Stimulated activated CD8-positive, alpha-beta memory T cell treated with anti-CD3 and anti-CD28 coated beads, Interleukin-4, amount 100 ng/mL, for 4 hours (primary cell): ENCODE measurements around the gene SENP7.
"Not testable (repeated sequence)": the region's sequence is repeated elsewhere in the genome, so short reads cannot be mapped to it uniquely, and the experiment has no call there.

Experiments used
- DNase-seq, 2 donors: peaks; one replicate each; pipeline ENCODE4 v3.0.0-alpha.2; 2020; ENCODE audit warnings: low read depth in 2 of 2, low spot score in 1 of 2

The SENP7 gene

DNA sequence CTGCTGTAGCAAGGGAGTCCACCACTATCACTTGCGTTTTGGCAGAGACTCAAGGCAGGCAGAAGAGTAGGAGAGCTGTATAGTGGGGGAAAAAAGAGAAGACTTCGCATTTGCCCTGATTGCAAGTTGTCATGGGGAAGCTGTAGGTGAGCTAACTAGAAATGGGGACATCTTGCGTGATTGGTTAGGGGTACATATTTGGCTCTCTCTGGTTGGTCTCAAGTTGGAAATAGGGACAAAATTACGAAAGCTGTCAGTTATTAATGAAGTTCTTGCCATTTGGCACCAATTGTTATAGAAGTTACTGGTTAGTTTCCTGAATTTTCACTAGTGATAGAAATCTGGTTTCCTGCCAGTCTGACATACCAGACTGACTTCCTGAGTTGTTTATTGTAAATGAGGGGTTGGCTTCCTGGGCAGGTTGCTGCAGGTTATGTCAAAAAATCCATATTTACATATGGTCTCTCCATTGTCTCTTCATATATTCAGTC is 8.2 kb upstream of the SENP7 start:
- DNase-seq: no peak

DNA sequence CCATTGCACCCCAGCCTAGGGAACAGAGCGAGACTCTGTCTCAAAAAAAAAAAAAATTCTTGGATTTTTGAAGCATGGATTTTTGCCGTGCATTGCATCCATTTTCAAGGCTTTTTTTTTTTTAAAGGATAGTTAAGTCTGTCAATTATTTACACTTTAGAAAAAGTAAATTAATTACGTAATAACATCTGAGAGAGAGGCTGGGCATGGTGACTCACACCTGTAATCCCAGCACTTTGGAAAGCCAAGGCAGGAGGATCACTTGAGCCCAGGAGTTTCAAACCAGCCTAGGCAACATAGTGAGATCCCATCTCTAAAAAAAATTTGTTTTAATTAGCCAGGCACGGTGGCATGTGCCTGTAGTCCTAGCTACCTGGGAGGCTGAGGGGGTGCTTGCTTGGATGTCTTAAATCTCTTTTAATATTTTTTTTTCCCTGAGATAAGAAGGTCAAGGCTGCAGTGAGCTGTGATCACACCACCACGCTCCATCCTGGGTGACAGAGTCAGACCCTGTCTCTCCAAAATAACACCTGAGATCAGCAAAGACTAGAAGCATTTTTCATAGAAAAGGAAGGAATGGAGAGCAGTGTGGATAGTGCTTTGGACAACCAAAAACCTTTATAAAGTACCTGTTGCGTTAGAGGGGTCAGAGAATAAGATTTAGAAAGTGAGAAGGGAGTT is 6.8 kb upstream of the SENP7 start:
- DNase-seq: no peak

DNA sequence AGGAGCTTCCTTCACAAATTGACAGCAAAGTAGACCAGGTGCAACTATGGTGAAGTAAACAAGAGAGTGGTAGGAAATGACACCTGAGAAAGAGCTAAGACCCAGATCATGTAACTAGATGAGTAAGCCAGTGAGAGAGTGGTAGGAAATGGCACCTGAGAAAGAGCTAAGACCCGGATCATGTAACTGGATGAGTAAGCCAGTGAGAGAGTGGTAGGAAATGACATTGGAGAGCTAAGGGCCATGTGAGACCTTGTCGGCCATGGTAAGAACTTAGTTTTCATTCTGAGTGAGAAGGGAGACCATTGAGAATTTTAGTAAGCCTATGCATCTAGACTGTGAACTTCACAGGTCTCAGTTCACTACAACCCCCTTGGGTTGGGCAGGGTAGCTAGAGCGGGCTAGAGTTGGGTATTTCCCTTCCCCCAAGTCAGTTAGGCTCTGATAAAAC is 5.4 kb upstream of the SENP7 start:
- DNase-seq: no peak

DNA sequence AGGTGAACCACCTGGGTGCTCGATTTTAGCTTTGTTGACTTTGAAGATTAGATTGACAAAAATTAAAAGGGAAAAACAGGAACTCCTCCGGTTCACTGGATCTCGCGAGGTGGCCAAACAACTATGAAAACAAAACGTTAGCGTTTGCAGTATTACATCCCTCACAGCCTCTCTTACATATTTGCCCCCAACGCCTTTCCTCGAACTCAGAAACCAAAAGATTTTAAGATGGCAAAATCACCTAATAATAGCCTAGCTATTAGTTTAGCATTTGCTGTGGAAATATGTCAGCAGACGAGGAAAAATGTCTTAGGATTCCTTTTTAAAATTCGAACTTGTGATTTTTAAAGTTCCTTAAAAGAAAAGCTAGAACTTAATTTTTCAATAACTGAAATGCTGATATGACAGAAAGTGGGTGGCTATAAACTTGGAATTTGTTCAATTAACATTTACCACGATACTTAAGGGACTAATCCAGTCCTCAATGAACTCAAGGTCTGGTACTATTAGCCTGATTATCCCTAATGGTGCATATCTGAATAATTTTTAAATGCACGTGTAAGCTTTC is 491 bp upstream of the SENP7 start:
- no peak for DNase-seq

DNA sequence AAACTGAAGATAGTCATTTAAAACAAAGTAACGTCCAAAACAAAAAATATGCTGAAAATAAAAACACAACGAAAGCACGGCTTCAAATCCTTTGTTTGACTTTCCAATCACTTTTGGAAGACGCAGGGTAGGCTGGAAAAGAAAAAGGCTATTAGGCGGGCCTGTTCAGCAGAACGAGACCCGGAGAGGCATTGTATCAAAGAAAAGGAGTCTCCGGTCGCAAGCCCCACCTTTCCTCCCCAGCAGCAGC is 691 bp downstream of the SENP7 start:
- DNase-seq: no peak

DNA sequence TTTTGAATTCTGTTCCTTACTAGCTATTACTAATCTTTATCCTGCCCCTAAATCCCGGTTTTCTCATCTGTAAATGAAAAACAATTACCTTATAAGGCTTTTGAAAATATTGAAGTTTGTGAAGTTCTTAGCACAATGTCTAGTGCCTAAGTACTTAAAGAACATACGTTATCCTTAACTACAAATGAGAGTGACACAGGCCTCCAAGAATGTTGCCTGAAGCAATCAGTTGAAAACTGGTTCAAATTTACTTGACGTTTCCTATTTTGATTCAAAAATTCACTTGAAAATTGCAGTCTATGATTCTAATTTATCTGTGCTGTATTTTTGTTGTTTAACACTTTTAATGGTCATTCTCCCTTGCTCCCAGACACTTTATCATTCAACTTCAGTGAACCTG is 3.2 kb downstream of the SENP7 start:
- DNase-seq: no peak

DNA sequence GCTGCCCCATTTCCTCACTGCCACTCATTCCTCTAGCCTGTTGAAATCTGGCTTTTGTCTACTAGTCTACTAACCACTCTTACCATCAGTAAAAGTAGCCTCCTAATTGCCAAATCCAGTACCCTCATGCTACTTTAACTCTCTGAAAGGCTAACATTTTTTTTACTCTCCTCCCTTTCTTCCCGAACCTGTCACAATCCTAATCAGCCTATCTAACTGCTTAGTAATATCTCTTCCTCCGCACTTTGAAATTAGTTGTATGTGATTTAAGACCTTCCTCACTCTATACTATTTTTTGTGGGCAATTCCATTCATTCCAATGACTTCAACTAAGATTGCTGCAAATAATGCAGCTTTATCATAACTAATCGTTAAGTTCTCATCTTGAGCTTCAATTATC is 3.7 kb downstream of the SENP7 start:
- DNase-seq: no peak

DNA sequence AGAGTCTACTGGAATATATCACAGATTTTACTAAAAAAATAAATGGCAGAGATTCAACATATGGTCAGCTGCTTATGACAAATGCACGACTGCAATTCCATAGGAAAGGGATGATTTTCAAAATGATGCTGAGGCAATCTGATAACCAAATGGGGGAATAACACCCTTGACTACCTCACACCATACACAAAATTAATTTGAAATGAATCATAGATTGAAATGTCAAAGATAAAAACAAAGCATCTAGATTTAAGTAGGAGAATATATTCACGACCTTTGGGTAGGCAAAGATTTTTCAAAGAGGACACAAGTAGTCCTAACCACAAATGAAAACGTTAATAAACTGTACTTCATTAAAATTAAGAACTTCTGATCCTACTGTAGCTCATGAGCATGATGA is 11.2 kb downstream of the SENP7 start:
- no peak for DNase-seq

DNA sequence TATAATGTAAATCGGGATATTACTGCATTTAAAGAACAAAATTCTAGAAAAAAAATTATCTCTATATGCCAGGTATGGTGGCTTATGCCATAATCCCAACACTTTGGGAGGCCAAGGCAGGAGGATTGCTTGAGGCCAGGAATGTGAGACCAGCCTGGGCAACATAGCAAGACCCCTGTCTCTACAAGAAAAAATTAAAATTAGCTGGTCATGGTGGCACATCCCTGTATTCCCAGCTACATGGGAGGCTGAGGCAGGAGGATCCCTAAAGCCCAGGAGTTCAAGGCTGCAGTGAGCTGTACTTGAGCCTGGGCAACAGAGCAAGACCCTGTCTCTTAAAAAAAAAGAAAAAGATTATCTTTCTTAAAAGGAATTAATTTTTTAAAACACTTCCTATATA is 12.8 kb downstream of the SENP7 start:
- no peak for DNase-seq

DNA sequence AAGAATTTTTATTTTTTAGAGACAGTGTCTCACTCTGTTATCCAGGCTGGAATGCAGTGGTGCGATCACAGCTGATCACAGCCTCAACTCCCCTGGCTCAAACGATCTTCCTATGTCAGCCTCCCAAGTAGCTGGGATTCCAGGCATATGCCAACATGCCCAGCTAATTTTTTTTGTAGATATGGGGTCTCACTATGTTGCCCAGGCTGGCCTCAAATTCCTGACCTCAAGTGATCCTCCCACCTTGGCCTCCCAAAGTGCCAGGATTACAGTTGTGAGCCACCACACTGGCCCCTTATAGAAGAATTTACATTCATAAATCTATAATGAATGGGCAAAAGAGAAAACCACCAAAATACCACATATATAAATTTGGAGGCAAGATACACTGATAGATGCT is 15.2 kb downstream of the SENP7 start:
- DNase-seq: no peak

DNA sequence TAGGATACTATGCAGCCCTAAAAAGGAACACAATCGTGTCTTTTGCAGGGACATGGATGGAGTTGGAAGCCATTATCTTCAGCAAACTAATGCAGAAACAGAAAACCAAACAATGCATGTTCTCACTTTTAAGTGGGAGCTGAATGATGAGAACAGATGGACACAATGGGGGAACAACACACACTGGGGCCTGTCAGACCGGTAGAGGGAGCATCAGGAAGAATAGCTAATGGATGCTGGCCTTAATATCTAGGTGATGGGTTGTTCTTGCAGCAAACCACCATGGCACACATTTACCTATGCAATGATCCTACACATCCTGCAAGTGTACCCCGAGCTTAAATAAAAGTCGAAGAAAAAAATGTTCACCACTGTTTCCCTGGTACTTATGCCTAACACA is 17.5 kb downstream of the SENP7 start:
- DNase-seq: no peak

DNA sequence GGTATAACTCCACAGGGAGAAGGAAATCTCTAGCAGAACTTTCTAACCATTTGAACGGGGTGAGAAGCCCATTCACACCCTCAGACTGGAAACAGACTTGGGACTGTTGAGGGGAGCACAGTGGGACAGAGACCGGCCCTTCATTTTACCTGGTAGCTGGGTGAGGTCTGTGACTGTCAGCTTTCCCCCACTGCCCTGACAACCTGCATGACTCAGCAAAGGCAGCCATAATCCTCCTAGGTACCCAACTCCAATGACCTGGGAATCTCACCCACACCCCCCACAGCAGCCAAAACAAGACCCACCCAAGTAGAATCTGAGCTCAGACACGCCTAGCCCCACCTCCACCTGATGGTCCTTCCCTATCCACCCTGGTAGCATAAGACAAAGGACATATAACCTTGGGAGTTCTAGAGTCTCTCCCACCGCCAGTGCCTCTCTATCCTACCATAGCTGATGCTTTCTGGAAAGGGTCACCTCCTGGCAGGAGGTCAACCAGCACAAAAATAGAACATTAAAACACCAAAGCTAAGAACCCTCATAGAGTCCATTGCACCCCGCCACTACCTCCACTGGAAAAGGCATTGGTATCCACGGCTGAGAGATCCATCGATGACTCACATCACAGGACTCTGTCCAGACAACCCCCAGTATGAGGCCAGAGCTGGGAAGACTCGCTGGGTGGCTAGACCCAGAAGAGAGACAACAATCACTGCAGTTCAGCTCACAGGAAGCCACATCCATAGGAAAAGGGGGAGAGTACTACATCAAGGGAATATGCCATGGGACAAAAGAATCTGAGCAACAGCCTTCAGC is 28.0 kb downstream of the SENP7 start:
- no peak for DNase-seq

DNA sequence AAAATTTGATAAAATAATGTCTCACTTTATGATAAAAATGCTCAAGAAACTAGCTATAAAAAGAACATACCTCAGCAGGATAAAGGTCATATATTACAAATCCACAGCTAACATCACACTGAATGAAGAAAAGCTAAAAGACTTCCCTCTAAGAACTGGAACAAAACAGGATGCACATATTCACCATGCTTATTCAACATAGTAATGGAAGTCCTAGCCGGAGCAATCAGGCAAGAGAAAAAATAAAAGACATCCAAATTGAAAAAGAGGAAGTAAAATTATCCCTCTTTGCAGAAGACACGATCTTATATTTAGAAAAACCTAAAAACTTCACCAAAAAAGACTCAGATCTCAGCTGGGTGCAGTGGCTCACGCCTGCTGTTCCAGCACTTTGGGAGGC is 34.0 kb downstream of the SENP7 start:
- no peak for DNase-seq

DNA sequence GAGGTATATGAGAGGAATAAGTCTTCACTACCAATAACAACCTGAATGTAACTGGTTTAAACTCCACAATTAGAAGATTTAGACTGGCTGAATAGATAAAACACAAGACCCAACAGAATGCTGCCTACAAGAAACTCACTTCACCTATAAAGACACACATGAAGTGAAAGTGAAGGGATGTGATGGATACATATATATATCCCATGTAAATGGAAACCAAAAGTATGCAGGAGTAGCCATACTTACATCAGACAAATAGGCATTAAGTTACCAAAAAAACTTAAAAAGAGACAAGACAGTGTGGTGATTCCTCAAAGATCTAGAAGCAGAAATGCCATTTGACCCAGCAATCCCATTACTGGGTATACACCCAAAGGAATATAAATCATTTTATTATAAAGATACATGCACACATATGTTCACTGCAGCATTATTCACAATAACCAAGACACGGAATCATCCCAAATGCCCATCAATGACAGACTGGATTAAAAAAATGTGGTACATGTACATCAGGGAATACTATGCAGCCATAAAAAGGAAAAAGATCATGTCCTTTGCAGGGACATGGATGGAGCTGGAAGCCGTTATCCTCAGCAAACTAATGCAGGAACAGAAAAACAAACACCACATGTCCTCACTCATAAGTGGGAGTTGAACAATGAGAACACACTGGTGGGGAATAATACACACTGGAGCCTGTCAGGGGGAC is 38.0 kb downstream of the SENP7 start:
- not testable (repeated sequence) for DNase-seq

DNA sequence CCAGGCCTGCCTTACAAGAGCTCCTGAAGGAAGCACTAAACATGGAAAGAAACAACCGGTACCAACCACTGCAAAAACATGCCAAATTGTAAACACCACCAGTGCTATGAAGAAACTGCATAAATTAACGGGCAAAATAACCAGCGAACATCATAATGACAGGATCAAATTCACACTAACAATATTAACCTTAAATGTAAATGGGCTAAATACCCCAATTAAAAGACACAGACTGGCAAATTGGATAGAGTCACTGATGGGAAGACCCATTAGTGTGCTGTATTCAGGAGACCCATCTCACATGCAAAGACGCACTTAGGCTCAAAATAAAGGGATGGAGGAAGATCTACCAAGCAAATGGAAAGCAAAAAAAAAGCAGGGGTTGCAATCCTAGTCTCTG is 44.3 kb downstream of the SENP7 start:
- not testable (repeated sequence) for DNase-seq

DNA sequence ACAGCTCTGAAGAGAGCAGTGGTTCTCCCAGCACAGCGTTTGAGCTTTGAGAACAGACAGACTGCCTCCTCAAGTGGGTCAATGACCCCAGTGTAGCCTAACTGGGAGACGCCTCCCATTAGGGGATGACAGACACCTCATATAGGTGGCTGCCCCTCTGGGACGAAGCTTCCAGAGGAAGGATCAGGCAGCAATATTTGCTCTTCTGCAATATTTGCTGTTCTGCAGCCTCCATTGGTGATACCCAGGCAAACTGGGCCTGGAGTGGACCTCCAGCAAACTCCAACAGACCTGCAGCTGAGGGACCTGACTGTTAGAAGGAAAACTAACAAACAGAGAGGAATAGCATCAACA is 45.7 kb downstream of the SENP7 start:
- DNase-seq: not testable (repeated sequence)

DNA sequence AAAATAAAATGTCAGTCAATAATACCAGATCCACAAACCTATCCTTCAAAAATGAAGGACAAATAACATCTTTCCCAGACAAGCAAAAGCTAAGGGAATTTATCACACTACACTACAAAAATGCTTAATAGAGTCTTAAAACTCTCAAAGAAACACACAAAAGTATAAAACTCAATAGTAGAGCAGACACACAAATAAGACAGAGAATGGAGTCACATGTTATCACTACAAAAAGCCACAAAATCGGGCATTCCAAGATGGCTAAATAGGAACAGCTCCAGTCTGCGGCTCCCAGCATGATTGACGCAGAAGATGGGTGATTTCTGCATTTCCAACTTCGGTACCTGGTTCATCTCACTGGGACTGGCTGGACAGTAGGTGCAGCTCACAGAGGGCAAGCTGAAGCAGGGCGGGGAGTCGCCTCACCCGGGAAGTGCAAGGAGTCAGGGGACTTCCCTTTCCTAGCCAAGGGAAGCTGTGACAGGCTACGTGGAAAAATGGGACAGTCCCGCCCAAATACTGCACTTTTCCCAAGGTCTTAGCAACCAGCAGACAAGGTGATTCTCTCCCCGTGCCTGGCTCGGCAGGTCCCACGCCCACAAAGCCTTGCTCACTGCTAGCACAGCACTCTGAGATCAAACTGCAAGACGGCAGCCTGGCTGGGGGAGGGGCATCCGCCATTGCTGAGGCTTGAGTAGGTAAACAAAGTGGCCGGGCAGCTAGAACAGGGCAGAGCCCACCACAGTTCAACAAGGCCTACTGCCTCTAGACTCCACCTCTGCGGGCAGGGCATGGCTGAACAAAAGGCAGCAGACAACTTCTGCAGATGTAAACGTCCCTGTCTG is 46.3 kb downstream of the SENP7 start:
- peak in 1 of 2 donors; percentile 37 for DNase-seq

DNA sequence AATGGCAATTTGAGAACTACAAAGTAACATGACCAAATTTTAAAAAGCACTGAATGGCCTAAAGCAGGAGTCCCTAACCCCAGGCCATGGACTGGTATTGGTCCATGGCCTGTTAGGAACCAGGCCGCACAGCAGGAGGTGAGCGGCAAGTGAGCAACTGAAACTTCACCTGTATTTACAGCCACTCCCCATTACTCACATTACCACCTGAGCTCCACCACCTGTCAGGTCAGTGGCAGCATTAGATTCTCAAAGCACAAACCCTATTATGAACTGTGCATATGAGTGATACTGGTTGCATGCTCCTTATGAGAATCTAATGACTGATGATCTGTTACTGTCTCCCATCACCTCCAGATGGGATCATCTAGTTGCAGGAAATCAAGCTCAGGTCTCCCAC is 48.8 kb downstream of the SENP7 start:
- no peak for DNase-seq

DNA sequence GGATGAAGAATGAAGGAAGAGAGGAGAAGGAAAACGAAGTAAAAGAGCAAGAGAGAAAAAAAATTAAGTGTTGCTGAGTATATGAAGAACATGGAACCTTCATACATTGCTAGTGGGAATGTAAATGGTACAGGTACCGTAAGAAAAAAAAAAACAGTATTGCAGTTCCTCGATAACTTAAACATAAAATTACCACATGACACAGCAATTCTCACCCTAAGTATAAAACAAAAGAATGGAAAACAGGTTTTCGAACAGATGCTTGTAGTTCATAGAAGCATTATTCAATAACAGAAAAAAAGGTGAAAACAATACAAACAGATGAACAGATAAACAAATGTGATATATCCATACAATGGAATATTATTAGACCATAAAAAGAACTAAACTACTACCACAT is 51.6 kb downstream of the SENP7 start:
- DNase-seq: no peak

DNA sequence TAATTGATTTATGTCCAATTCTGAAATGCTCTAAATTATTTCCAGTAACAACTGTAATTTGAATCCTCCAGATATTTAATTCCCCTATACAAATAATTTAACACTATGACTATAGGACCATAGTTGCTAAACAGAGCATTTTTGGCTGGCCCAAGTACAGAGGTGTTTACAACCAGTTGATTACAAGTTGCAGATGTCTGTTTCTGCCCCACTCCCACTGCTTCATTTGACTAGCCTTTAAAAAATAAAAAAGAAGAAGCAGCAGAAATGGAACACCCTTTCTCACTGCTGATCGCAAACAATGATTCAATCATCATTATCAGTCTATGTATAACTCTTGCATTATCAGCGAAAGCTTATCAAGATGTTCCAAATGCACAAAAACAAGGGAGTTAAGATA is 54.6 kb downstream of the SENP7 start:
- no peak for DNase-seq

DNA sequence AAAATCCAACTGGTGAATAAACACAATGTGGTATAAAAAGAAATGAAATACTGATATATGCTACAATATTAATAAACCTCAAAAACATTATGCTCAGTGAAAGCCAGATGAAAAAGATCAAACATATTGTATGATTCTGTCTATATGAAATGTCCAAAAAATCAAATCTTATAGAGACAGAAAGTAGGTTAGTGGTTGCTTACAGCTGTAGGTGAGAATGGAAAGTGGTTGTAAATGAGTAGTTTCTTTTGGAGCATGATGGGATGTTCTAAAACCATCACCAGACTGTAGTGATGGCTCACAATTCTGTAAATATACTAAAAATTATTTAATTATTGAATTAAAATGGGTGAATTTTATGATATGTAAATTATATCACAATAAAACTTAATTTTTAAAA is 58.4 kb downstream of the SENP7 start:
- DNase-seq: no peak
